IPS-20b (cell line): ENCODE data around the gene SLC37A2.
A peak's percentile ranks its signal among the peaks of the same experiment; 100 is the strongest.
"Not testable (repeated sequence)": the region's sequence is repeated elsewhere in the genome, so short reads cannot be mapped to it uniquely, and the experiment has no call there.

ENCODE experiments used
- H3K27ac ChIP-seq: one replicate; pipeline ENCODE4 v1.5.1; 2013; ENCODE audit warnings: low read length
- H3K27me3 ChIP-seq: 2 replicates; pipeline ENCODE4 v1.6.1; 2013; ENCODE audit warnings: mild to moderate bottlenecking, low read length, inconsistent platforms; ENCODE audit not compliant: insufficient read depth
- H3K36me3 ChIP-seq: 2 replicates; pipeline ENCODE4 v1.6.1; 2013; ENCODE audit warnings: low read depth, mild to moderate bottlenecking, inconsistent platforms, low read length, moderate library complexity; ENCODE audit not compliant: insufficient read depth
- H3K4me1 ChIP-seq: 2 replicates; pipeline ENCODE4 v1.6.1; 2013; ENCODE audit warnings: mild to moderate bottlenecking, control low read depth, inconsistent platforms, low read length, moderate library complexity; ENCODE audit not compliant: insufficient read depth
- H3K4me3 ChIP-seq: 2 replicates; pipeline ENCODE4 v1.5.1; 2013; ENCODE audit warnings: mild to moderate bottlenecking, low read length, inconsistent platforms
- H3K9ac ChIP-seq: 2 replicates; pipeline ENCODE4 v1.6.1; 2013; ENCODE audit warnings: low read depth, mild to moderate bottlenecking, inconsistent platforms, low read length, moderate library complexity
- H3K9me3 ChIP-seq: 2 replicates; pipeline ENCODE4 v1.6.1; 2013; ENCODE audit warnings: mild to moderate bottlenecking, low read depth, low read length, inconsistent platforms; ENCODE audit not compliant: insufficient read depth

SLC37A2 gene

DNA sequence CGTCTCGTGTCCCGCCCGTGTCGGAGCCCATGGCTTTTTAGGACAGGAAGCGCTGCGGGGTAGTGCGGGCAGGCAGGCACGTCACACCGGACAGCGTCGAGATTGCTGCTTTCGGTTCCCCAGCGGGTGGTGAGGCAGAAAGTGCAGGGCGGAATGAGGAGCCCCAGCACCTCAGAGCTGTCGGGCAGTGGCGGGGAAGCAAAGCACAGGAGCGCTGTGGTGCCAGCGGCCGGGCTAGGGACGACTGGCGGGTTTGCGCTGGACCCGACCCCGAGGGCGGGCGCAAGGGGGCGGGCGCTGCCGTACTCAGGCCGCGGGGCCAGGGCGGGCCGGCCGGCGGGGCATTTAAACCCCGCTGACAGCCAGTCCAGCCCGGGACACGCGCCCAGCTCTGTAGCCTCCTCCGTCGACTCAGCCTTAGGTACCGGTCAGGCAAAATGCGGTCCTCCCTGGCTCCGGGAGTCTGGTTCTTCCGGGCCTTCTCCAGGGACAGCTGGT lies at the start of gene SLC37A2:
Gene SLC37A2 (plus strand): TSS at position 375 of the 498 bp plus-strand sequence. CDS start 63 bp downstream, at position 438.
- Histone ChIP-seq H3K9me3 (no peaks in the 10 kb centered on the region), H3K36me3 (no peaks in the 10 kb centered on the region), H3K27ac (no peak within 1 kb of the TSS), H3K9ac (no peak within 1 kb of the TSS; the same call in 1 of the 2 replicates), H3K27me3 (peaks cover 59% of the 10 kb centered on the region), H3K4me1 (no peaks in the 10 kb centered on the region), H3K4me3 (peak within 1 kb of the TSS; percentile 80)

DNA sequence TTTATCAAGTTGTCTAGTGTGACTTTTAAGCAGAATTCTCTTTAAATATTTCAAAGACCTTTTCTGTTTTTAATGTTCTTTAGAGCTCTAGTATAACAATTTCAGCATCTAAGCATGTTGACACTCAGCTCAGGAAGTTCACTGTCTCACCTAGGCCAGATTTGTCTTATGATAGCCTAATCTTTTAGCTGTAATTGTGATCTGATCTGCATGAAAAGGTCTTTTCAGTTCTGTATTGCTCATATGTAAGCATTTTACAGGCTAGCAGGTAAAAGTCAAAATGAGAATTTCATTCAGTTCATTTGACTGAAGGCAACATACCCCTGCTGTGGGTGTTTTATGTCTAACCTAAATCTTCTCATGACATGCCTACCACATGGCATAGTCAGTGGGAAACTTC lies 46.7 kb upstream of the SLC37A2 start:
- no peak overlapping the region for H3K9ac ChIP-seq
- H3K9me3 ChIP-seq: no peaks in the 10 kb centered on the region
- no peaks in the 10 kb centered on the region for H3K27me3 ChIP-seq
- H3K4me1 ChIP-seq: no peaks in the 10 kb centered on the region
- no peak overlapping the region for H3K4me3 ChIP-seq
- H3K36me3 ChIP-seq: no peaks in the 10 kb centered on the region
- no peak overlapping the region for H3K27ac ChIP-seq

DNA sequence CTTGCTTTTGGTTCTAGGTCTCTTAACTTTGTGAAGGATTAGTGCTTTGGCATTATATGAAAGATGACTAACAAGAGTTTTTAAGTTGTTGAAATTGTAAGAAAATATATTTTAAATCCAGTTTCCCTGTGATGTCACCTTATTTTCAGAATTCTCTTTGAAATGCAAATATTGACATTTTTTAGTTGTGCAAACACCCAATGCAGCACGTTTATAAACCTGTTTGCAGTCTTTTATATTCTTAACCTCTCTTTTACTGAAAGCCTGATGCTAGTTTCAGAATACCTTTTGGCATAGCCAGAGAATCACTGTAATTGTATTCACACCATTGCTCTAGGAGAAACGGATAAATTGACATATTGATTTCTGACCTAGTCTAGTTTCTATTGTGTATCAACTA lies 42.8 kb upstream of the SLC37A2 start:
- no peak overlapping the region for H3K9ac ChIP-seq
- no peaks in the 10 kb centered on the region for H3K27me3 ChIP-seq
- no peak overlapping the region for H3K27ac ChIP-seq
- H3K36me3 ChIP-seq: no peaks in the 10 kb centered on the region
- no peaks in the 10 kb centered on the region for H3K4me1 ChIP-seq
- no peak overlapping the region for H3K4me3 ChIP-seq
- no peaks in the 10 kb centered on the region for H3K9me3 ChIP-seq

DNA sequence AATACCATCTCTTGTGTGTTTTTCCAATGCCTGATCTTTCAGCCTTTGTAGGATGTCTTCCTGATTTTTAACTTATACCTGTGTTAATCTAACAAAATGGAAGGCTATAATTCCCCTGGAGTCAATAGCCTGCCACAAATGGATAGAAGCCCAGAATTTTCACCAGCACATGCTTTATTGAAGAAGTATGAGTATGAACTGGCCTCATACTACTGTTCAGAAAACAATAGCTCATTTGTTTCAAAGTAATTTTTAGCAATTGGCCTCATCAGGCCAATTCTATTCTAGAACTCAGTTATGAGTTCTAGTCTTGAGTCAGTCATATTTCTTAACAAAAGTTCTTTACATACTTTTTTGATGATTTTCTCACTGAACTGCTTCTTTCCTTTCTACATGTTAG lies 40.6 kb upstream of the SLC37A2 start:
- no peak overlapping the region for H3K27ac ChIP-seq
- H3K9me3 ChIP-seq: no peaks in the 10 kb centered on the region
- no peaks in the 10 kb centered on the region for H3K4me1 ChIP-seq
- H3K4me3 ChIP-seq: no peak overlapping the region
- no peak overlapping the region for H3K9ac ChIP-seq
- no peaks in the 10 kb centered on the region for H3K36me3 ChIP-seq
- H3K27me3 ChIP-seq: no peaks in the 10 kb centered on the region

DNA sequence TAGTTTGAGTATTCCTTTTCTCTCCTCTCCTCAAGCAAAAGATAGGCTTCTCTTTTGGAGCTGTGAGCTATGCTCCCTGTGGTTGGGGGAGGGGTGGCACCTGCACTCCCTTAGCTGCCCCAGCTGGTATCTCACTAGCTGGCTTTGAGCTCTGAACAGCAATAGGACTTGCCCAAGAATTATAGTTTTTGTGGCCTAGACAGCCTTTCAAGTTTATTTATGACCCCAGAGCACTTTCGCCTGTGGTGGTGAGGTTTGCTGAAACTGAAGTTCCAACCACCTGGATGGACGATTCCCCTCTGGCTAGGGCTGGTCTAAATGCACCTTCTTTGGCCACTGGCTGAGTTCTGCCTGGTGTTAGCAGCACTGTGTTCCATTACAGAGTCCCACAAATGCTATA lies 37.1 kb upstream of the SLC37A2 start:
- Histone ChIP-seq H3K27me3 (no peaks in the 10 kb centered on the region), H3K36me3 (no peaks in the 10 kb centered on the region), H3K27ac (no peak overlapping the region), H3K4me1 (no peaks in the 10 kb centered on the region; the same call in 1 of the 2 replicates), H3K4me3 (no peak overlapping the region), H3K9me3 (no peaks in the 10 kb centered on the region), H3K9ac (no peak overlapping the region)

DNA sequence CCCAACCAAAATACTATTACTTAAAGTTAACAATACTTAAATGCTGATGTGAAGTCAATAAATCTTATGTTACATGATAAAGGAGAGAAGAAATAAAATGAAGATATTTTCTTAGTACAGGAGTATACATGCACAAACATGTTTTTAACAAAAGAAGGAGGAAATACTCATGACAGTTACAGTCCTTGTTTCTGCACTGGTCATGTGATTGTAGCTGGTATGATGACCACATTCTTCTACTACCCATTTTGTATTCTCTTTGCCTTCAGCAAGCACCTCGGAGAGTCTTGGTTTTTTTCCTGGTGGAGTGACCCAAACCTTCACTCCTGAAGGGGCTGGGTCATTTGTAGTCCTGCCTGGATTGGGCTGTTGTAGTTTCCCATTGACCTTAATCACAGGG lies 33.7 kb upstream of the SLC37A2 start:
- not testable (repeated sequence) for H3K9ac ChIP-seq, H3K27ac ChIP-seq, H3K27me3 ChIP-seq, H3K4me3 ChIP-seq, H3K4me1 ChIP-seq, H3K36me3 ChIP-seq, H3K9me3 ChIP-seq

DNA sequence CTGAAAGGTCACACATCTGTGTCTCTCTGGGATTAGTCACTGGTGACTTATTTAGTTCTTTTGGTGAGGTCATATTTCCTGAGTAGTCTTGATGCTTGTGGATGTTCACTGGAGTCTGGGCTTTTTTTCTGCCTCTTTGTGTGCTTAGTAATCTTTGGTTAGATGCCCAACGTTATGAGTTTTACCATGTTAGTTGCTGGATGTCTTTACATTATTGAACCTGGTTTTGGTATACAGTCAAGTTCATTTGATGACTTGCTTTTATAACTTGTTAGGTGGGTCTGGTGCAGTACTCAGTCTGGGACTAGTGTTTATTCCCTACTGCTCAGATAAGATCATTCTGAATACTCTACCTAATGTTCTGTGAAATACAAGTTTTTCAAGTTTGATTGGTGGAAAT lies 26.2 kb upstream of the SLC37A2 start:
- Histone ChIP-seq H3K27me3 (no peaks in the 10 kb centered on the region), H3K9ac (no peak overlapping the region), H3K36me3 (no peaks in the 10 kb centered on the region), H3K9me3 (peaks cover 4% of the 10 kb centered on the region), H3K4me1 (no peaks in the 10 kb centered on the region), H3K27ac (no peak overlapping the region), H3K4me3 (no peak overlapping the region)

DNA sequence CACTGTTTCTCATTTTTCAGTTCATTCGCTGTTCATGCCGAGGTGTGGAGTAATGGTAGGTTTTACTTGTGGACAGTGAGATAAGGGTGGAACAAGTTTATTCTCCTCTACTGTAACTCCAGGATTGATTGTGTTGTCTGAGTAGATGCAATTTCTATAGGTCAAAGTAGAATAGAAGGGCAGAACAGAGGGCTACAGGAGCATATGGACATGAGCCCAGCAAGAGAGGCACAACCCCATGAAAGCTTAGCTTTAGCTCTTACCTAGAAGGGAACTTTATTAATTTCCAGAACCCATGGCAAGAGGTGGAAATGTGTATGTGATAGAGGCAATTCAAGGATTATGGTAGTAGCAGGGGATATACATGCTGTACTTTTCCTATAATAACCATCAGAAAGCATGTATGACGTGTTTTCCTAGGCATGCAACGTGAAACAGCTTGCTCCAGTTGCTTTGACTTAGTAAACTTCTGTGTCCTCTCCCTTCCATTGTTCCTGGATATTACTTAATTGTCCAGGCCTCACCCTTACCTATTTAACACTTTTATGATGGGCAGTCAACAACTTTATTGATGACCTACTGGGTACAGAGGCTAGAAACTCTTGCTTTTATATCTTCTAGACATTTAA lies 13.8 kb upstream of the SLC37A2 start:
- no peaks in the 10 kb centered on the region for H3K27me3 ChIP-seq

DNA sequence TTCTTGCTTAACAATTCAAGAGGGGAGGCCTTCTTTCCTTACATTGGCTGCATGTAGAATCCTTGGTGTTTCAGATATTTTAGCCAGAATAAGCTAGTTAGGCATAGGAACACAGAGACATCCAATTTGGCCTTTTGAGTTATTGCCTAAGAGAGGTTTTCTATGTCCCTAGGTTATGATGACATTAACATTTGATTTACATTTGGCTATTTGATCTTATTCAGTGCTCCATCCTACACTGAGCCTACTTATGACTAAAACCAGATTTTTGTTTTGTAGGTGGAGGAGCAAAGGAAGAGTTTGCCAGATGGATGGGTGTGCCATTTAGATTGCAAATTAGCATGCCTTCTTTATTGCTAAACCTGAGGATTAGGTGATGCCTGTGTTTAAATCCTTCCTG lies 11.1 kb upstream of the SLC37A2 start:
- Histone ChIP-seq H3K36me3 (no peaks in the 10 kb centered on the region), H3K4me1 (no peaks in the 10 kb centered on the region)

More for the DNA sequence above, 13.8 kb upstream of the SLC37A2 start:
- Histone ChIP-seq H3K4me1 (no peaks in the 10 kb centered on the region), H3K9me3 (peaks cover 4% of the 10 kb centered on the region; the same call in 1 of the 2 replicates), H3K4me3 (no peak overlapping the region), H3K27ac (no peak overlapping the region), H3K9ac (no peak overlapping the region), H3K36me3 (no peaks in the 10 kb centered on the region)

DNA sequence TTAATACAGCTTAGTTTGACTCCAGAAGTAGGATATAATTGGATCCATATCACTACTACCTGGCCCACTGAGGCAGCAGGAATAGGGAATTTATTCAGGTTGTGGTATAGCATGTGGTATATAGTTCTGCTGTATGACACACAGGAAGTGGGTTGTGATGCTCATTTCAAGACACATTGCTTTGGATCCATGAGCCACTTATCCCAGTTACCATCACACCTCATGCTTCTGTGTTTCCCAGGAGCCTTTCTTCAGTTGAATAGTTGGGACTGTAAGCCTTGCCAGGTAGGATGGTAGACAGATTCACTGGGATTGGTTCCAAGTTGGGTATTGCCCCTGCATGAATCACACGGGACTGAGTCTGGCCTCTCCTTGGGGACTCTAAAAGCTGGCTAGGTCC lies 9.9 kb upstream of the SLC37A2 start:
- no peaks in the 10 kb centered on the region for H3K27me3 ChIP-seq
- H3K9me3 ChIP-seq: no peaks in the 10 kb centered on the region
- no peaks in the 10 kb centered on the region for H3K4me1 ChIP-seq
- no peaks in the 10 kb centered on the region for H3K36me3 ChIP-seq
- no peak overlapping the region for H3K9ac ChIP-seq
- H3K4me3 ChIP-seq: no peak overlapping the region
- H3K27ac ChIP-seq: no peak overlapping the region

More for the DNA sequence above, 11.1 kb upstream of the SLC37A2 start:
- no peak overlapping the region for H3K4me3 ChIP-seq
- no peaks in the 10 kb centered on the region for H3K27me3 ChIP-seq
- H3K9me3 ChIP-seq: no peaks in the 10 kb centered on the region
- H3K9ac ChIP-seq: no peak overlapping the region
- no peak overlapping the region for H3K27ac ChIP-seq

DNA sequence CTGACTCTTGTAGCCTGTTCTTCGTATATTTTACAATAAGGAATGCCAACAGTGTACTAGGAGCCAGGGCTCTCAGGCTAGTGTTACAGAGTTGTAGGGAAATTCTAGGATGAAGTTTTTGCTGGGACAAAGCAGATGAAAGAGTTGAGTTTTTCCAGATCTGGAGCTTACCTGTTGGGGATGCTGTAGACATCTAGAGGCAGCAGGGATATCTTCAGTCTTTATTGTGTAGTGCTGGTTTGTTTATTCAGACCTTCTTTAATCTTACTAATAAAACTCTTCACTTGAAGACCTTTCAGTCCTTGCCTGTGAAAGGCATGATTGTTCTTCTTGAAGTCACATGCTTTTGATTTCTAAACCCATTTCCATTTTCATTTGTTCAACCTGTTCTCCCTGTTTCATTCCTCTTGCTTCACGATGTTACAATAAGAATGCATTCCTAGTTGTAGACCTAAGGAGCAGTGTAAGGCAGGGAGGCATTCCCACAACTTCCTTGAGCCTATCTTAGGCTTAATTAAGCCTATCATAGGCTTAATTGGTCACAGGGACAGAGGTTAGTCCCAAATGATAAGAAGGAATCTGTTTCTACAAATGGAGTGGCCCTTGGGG lies 7.9 kb upstream of the SLC37A2 start:
- no peaks in the 10 kb centered on the region for H3K27me3 ChIP-seq
- no peaks in the 10 kb centered on the region for H3K4me1 ChIP-seq
- H3K36me3 ChIP-seq: no peaks in the 10 kb centered on the region
- no peaks in the 10 kb centered on the region for H3K9me3 ChIP-seq
- no peak overlapping the region for H3K4me3 ChIP-seq
- H3K9ac ChIP-seq: no peak overlapping the region
- no peak overlapping the region for H3K27ac ChIP-seq

DNA sequence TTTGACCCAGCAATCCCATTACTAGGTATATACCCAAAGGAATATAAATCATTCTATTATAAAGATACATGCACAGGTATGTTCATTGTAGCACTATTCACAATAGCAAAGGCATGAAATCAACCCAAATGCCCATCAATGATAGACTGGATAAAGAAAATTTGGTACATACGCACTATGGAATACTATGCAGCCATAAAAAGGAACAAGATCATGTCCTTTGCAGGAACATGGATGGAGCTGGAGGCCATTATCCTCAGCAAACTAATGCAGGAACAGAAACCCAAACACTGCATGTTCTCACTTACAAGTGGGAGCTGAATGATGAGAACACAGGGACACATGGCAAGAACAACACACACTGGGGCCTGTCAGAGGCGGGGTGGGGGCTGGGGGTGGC lies 7.0 kb upstream of the SLC37A2 start:
- H3K4me1 ChIP-seq, H3K27me3 ChIP-seq, H3K9ac ChIP-seq, H3K9me3 ChIP-seq, H3K27ac ChIP-seq, H3K4me3 ChIP-seq, H3K36me3 ChIP-seq: not testable (repeated sequence)
